ENCODE measurements around the gene TXNL4B.

- TF ChIP-seq TCF7 (CRISPR knock-in tag; IDR thresholded peaks at IDR 0.05; ENCODE audit: low read depth) (no peak), NR2C2 (CRISPR knock-in tag; IDR thresholded peaks at IDR 0.05) (no peak), TEAD4 (CRISPR knock-in tag; IDR thresholded peaks at IDR 0.05) (no peak), ATF2 (CRISPR knock-in tag; IDR thresholded peaks at IDR 0.05; ENCODE audit: borderline replicate concordance, low read depth) (no peak), NFYB (CRISPR knock-in tag; conservative IDR thresholded peaks at IDR 0.05; ENCODE audit: low read depth) (no peak), CTCF (IDR thresholded peaks at IDR 0.05) (no peak), ZNF121 (CRISPR knock-in tag; IDR thresholded peaks at IDR 0.05) (no peak), PREB (CRISPR knock-in tag; IDR thresholded peaks at IDR 0.05; ENCODE audit: borderline replicate concordance) (no peak), ZNF423 (CRISPR knock-in tag; IDR thresholded peaks at IDR 0.05) (no peak), CREM (CRISPR knock-in tag; IDR thresholded peaks at IDR 0.05) (no peak), JUN (CRISPR knock-in tag; IDR thresholded peaks at IDR 0.05) (no peak), PRRX2 (CRISPR knock-in tag; IDR thresholded peaks at IDR 0.05) (no peak)
These were observed 42.5 kb downstream of the TXNL4B start for GRCh38 chr16:72050769-72051464.

Data from WTC11 (cell line).